Measurements from ENCODE around the gene ZNF70. TPM values are rescaled to one million over a fixed set of nuclear protein-coding genes. Genes with fewer than 3 reads are reported as not detected.

The ZNF70 gene
- total RNA-seq, 1 experiment from 2014 or later, result 2.3 TPM

- H3K27me3 ChIP-seq (ENCODE audit: low read length), result no peaks in the 10 kb centered on the region
- H3K9ac ChIP-seq (ENCODE audit: low read length), result no peak overlapping the region
- H3K36me3 ChIP-seq (ENCODE audit: low read depth, low read length), result peaks cover 5% of the 10 kb centered on the region; the same call in 1 of the 2 replicates
- H3K9me3 ChIP-seq (ENCODE audit: low read length), result no peaks in the 10 kb centered on the region
- no TSS peak for BruUV-seq (replicated peaks)
- no peak overlapping the region for H3K4me2 ChIP-seq (ENCODE audit: low read length)
- TF ChIP-seq CTCF (conservative IDR thresholded peaks at IDR 0.05; ENCODE audit: low read depth, low read length), result no peak
- no peak overlapping the region for H3K27ac ChIP-seq (ENCODE audit: low read length)
- H3F3A ChIP-seq (ENCODE audit: low read length, unreplicated experiment), result no peaks in the 10 kb centered on the region
- H3K79me2 ChIP-seq (ENCODE audit: low read length), result peaks cover 22% of the 10 kb centered on the region
- ATAC-seq (no peak), DNase-seq (no peak)
- no peak overlapping the region for H2AFZ ChIP-seq (ENCODE audit: low read length)
- H3K9me2 ChIP-seq (replicated peaks; ENCODE audit: low read length), result no peaks in the 10 kb centered on the region
- no peak overlapping the region for H3K4me3 ChIP-seq (ENCODE audit: low read length)
- intact Hi-C loops (cut with micrococcal nuclease), result loop anchor here (5.0 kb wide), 1 partner anchor 78 kb away; no protein-coding TSS in a partner anchor
- ChIA-PET POLR2A (ENCODE audit: unreplicated experiment) (no interaction called here), CTCF (no interaction called here)
- no peaks in the 10 kb centered on the region for H4K20me1 ChIP-seq (ENCODE audit: low read length)
- H3K4me1 ChIP-seq (ENCODE audit: insufficient read depth, low read length), result peaks cover 4% of the 10 kb centered on the region; the same call in 1 of the 2 replicates
Measured at GRCh38 chr22:23769321-23769965, 18.5 kb upstream of the ZNF70 start.

- Histone ChIP-seq H3K9me2 (replicated peaks; ENCODE audit: low read length) (no peaks in the 10 kb centered on the region), H3K4me3 (ENCODE audit: low read length) (peak within 1 kb of the TSS; percentile 97), H3K4me1 (ENCODE audit: insufficient read depth, low read length) (peaks cover 4% of the 10 kb centered on the region; the same call in 1 of the 2 replicates), H3K4me2 (ENCODE audit: low read length) (peak within 1 kb of the TSS; percentile 99), H3K79me2 (ENCODE audit: low read length) (peaks cover 22% of the 10 kb centered on the region), H3F3A (ENCODE audit: low read length, unreplicated experiment) (no peaks in the 10 kb centered on the region), H3K9me3 (ENCODE audit: low read length) (no peaks in the 10 kb centered on the region), H3K27me3 (ENCODE audit: low read length) (no peaks in the 10 kb centered on the region), H2AFZ (ENCODE audit: low read length) (peak within 1 kb of the TSS; percentile 99), H4K20me1 (ENCODE audit: low read length) (no peaks in the 10 kb centered on the region), H3K27ac (ENCODE audit: low read length) (peak within 1 kb of the TSS; percentile 50), H3K36me3 (ENCODE audit: low read depth, low read length) (peaks cover 5% of the 10 kb centered on the region; the same call in 1 of the 2 replicates), H3K9ac (ENCODE audit: low read length) (peak within 1 kb of the TSS; percentile 86)
- peak; percentile 76 for DNase-seq
- POLR2A ChIA-PET (ENCODE audit: unreplicated experiment), result no interaction called here
- TF ChIP-seq CTCF (conservative IDR thresholded peaks at IDR 0.05; ENCODE audit: low read depth, low read length) (peak; percentile 71), EZH2 (IDR thresholded peaks at IDR 0.05; ENCODE audit: low read length, unreplicated experiment) (no peak)
- TSS peak; percentile 77 for BruUV-seq (replicated peaks)
- intact Hi-C loops (cut with micrococcal nuclease), result loop anchor here (5.0 kb wide), 1 partner anchor 79 kb away; no protein-coding TSS in a partner anchor
- CTCF ChIA-PET, result interaction anchor here (1.0 kb wide), 1 partner anchor 82 kb away, joined by 4 read pairs; no protein-coding TSS in a partner anchor
- ATAC-seq, result peak; percentile 66
Measured at GRCh38 chr22:23767673-23768548, 17.0 kb upstream of the ZNF70 start, which contains the start of gene CHCHD10. TSS of gene CHCHD10 (minus strand) at chr22:23767972. CDS start at chr22:23767874, 98 bp downstream.
